Subcutaneous adipose tissue (tissue), 4 donors: Measurements from ENCODE around the gene NHEJ1. TPM values are rescaled to one million over a fixed set of nuclear protein-coding genes. Genes with fewer than 3 reads are reported as not detected.

Experiments used
- total RNA-seq, 4 donors: library from RNA; depleted of rRNA; stranded (reverse); fragments of >200 nt; gene quantifications; one replicate each; pipeline ENCODE4 v1.1.0, GENCODE V29; 2016
- TF ChIP-seq, protein P1 (sequence below): fragments of 450-650 bp; IDR thresholded peaks from one replicate; pipeline ENCODE4 v1.5.1; 2016; ENCODE audit warnings: low read depth, mild to moderate bottlenecking, control low read depth, antibody characterized with exemption, moderate library complexity

Gene NHEJ1
- total RNA-seq, 4 donors from 2014 or later = 14.3 to 27.7 (median 19.4) TPM

- TF ChIP-seq, protein P1, sequence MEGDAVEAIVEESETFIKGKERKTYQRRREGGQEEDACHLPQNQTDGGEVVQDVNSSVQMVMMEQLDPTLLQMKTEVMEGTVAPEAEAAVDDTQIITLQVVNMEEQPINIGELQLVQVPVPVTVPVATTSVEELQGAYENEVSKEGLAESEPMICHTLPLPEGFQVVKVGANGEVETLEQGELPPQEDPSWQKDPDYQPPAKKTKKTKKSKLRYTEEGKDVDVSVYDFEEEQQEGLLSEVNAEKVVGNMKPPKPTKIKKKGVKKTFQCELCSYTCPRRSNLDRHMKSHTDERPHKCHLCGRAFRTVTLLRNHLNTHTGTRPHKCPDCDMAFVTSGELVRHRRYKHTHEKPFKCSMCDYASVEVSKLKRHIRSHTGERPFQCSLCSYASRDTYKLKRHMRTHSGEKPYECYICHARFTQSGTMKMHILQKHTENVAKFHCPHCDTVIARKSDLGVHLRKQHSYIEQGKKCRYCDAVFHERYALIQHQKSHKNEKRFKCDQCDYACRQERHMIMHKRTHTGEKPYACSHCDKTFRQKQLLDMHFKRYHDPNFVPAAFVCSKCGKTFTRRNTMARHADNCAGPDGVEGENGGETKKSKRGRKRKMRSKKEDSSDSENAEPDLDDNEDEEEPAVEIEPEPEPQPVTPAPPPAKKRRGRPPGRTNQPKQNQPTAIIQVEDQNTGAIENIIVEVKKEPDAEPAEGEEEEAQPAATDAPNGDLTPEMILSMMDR = no peak
These were observed 7.4 kb upstream of the NHEJ1 start for GRCh38 chr2:219167997-219168396.

DNA sequence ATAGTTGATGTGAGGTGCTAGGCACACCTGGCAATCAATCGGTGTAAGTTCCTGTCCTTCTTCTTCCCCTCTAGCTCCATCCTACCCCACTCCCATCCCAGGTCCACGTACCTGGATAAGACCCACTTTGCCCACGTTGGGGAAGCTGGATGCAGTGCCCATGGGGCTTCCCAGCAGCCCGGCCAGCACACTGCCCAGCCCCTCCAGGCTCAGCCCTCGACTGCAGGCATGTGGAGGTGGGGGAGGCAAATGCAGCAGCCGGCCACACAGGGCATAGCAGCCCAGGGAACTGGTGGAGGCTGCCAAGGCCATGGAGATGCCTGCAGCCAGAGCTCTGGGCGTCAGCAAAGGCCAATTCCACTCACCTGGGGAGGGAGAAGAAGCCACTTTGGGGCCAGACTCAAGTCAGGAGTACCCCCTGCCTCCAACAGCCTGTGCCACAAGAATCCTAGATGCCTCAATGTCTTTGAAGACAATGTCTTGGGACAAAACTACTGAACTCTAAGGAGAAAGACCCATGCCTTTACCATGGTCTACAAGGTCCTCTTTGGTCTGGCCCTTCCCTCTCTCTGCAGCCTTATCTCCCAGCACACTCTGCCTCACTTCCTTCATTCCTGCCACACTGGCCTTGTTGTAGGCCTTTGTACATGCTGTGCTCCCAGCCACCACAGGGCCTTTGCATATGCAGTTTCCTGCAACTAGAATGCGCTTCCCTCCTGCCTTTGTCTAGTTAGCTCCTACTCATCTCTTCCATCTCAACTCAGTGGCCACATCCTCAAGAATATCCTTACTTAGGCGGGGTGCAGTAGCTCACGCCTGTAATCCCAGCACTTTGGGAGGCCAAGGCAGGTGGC lies 4.7 kb upstream of the NHEJ1 start:
- TF ChIP-seq, protein P1 = no peak

DNA sequence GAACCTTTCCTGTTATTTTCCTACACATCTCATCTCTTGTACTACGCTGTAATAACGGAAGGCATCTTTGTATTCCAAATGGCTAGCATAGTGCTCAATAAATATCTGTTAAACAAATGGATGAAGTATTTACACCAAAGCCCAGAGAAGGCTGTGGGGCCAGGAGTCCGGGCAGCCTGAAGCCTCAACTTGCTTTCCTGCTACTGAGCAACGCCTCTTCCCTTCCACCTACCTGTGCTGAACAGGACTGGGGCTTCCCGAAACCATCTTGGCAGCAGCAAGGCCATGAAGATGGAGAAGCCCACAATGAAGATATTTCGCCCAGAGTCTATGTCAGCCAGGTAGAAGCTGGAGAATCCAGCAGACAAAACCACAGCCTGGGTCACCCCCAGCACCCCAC lies 2.5 kb upstream of the NHEJ1 start:
- TF ChIP-seq, protein P1 = no peak

DNA sequence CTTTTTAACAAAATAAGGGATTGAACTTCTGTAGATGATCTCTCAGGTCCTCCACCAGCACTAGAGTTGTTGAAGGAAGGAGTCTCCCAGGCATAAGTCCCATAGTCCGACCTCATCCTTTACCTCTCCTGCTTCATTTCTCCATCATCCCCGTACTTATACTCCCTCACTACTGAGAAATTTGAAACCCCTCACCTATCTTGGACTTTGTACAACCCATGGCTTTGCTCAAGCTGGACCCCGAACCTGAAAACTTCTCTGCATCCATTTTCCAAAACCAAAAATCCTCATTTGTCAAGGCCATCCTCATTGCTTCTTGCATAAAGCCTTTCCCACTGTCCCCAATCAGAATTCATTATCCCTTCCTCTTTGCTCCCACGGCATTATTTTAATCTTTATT lies 482 bp upstream of the NHEJ1 start:
- TF ChIP-seq, protein P1 = no peak

DNA sequence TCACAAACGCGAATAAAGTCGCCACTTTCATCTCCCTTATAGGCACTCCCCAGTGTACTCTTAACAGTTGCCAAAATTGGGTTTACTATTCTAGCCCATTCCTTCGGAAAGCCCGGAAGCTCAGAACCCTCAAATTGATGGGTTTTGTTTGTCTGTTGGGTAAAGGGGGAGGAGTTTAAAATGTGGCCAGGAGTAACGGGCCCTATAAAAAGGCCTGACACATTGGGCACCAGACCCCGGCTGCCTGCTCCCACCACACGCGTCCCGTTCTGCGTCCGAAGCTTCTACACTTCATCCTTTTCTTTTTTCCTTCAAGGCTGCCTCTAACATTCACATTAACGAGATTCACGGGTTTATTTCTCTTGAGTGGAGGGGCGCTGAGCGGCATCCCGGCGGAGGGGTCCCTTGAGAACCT lies 837 bp downstream of the NHEJ1 start:
- TF ChIP-seq, protein P1 = no peak

DNA sequence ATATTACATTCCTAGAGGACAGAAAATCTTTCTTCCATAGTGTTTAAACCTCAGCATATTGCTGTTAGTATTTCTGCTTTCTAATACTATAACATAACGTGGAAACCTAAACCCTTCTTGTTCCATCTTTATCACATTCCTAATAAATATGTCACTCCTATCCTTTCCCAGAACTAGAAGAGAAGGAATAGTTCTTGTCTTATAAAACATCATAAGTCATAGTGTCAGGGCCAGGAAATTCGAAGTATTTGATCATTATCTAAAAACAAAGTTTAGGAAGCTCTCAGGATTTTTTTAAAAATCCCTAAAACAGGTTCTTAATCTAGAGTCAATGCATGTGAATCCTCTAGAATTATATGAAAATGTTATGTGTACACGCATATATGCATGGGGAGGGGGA lies 2.0 kb downstream of the NHEJ1 start:
- TF ChIP-seq, protein P1 = no peak

DNA sequence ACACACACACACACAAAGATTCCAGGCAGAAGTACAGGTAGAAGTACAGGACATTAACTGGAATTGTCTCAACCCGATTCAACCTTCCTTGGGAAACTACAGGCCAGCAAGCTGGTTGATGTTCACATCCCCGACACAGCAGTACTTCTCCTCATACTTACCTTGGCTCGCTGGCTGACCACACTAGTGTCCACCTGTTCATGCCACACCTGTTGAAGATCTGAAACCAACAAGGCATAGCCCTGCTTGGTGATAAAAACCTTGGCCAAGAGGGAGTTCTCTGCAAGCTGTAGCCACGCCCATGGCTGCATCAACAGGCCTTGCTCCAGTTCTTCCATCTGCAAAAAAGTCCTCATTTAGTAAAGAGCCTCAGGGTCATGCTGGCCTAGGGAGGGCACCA lies 2.6 kb downstream of the NHEJ1 start:
- TF ChIP-seq, protein P1 = no peak
